Measurements from ENCODE around the gene PCF11. TPM values are rescaled to one million over a fixed set of nuclear protein-coding genes. Genes with fewer than 3 reads are reported as not detected.

The PCF11 gene
- total RNA-seq, 1 experiment from 2014 or later: 77.5 TPM

- no TSS peak for BruUV-seq (replicated peaks)
- Histone ChIP-seq H3K9me3 (ENCODE audit: low read depth, low read length, poor library complexity, severe bottlenecking) (no peaks in the 10 kb centered on the region), H3K27me3 (replicated peaks; ENCODE audit: insufficient read depth, low read depth, low read length, poor library complexity) (no peaks in the 10 kb centered on the region), H3K27ac (ENCODE audit: low read depth, low read length, poor library complexity, severe bottlenecking) (no peak overlapping the region), H3K36me3 (ENCODE audit: insufficient read depth, low read length, poor library complexity, severe bottlenecking) (no peaks in the 10 kb centered on the region), H3K4me1 (ENCODE audit: insufficient read depth, low read length, poor library complexity, severe bottlenecking) (no peaks in the 10 kb centered on the region), H3K4me3 (ENCODE audit: low read depth, low read length, poor library complexity, severe bottlenecking) (no peak overlapping the region)
- no peak for DNase-seq (ENCODE audit: low spot score)
- ChIA-PET POLR2A (ENCODE audit: low non-redundant PET) (no interaction called here), CTCF (no interaction called here)
- no peak for TF ChIP-seq EZH2 (IDR thresholded peaks at IDR 0.05; ENCODE audit: borderline replicate concordance, low read depth, low read length, poor library complexity, severe bottlenecking)
- TF ChIP-seq CTCF (conservative IDR thresholded peaks at IDR 0.05; ENCODE audit: low read depth, low read length): no peak
- intact Hi-C loops (cut with micrococcal nuclease; ENCODE audit: unreplicated experiment): no loop called here
Measured at GRCh38 chr11:83222499-83222898, 65.6 kb downstream of the PCF11 start.

GRCh38 chr11:83223457-83223856 lies 66.5 kb downstream of the PCF11 start:
- POLR2A ChIA-PET (ENCODE audit: low non-redundant PET): no interaction called here

GRCh38 chr11:83235825-83236224 lies 78.9 kb downstream of the PCF11 start:
- ChIA-PET POLR2A (ENCODE audit: low non-redundant PET) (no interaction called here), CTCF (no interaction called here)
- no peaks in the 10 kb centered on the region for H3K27me3 ChIP-seq (replicated peaks; ENCODE audit: insufficient read depth, low read depth, low read length, poor library complexity)
- TF ChIP-seq EZH2 (IDR thresholded peaks at IDR 0.05; ENCODE audit: borderline replicate concordance, low read depth, low read length, poor library complexity, severe bottlenecking) (no peak), CTCF (conservative IDR thresholded peaks at IDR 0.05; ENCODE audit: low read depth, low read length) (no peak)
- H3K27ac ChIP-seq (ENCODE audit: low read depth, low read length, poor library complexity, severe bottlenecking): no peak overlapping the region
- DNase-seq (ENCODE audit: low spot score): no peak
- H3K36me3 ChIP-seq (ENCODE audit: insufficient read depth, low read length, poor library complexity, severe bottlenecking): no peaks in the 10 kb centered on the region
- H3K9me3 ChIP-seq (ENCODE audit: low read depth, low read length, poor library complexity, severe bottlenecking): no peaks in the 10 kb centered on the region
- H3K4me3 ChIP-seq (ENCODE audit: low read depth, low read length, poor library complexity, severe bottlenecking): no peak overlapping the region
- H3K4me1 ChIP-seq (ENCODE audit: insufficient read depth, low read length, poor library complexity, severe bottlenecking): peaks cover 10% of the 10 kb centered on the region
- BruUV-seq (replicated peaks): no TSS peak
- intact Hi-C loops (cut with micrococcal nuclease; ENCODE audit: unreplicated experiment): no loop called here

More at GRCh38 chr11:83223457-83223856, 66.5 kb downstream of the PCF11 start:
- no peaks in the 10 kb centered on the region for H3K4me1 ChIP-seq (ENCODE audit: insufficient read depth, low read length, poor library complexity, severe bottlenecking)
- TF ChIP-seq EZH2 (IDR thresholded peaks at IDR 0.05; ENCODE audit: borderline replicate concordance, low read depth, low read length, poor library complexity, severe bottlenecking) (no peak), CTCF (conservative IDR thresholded peaks at IDR 0.05; ENCODE audit: low read depth, low read length) (no peak)
- H3K27ac ChIP-seq (ENCODE audit: low read depth, low read length, poor library complexity, severe bottlenecking): no peak overlapping the region
- no peak for DNase-seq (ENCODE audit: low spot score)
- no peak overlapping the region for H3K4me3 ChIP-seq (ENCODE audit: low read depth, low read length, poor library complexity, severe bottlenecking)
- BruUV-seq (replicated peaks): no TSS peak
- CTCF ChIA-PET: no interaction called here
- H3K36me3 ChIP-seq (ENCODE audit: insufficient read depth, low read length, poor library complexity, severe bottlenecking): no peaks in the 10 kb centered on the region
- intact Hi-C loops (cut with micrococcal nuclease; ENCODE audit: unreplicated experiment): no loop called here
- no peaks in the 10 kb centered on the region for H3K27me3 ChIP-seq (replicated peaks; ENCODE audit: insufficient read depth, low read depth, low read length, poor library complexity)
- H3K9me3 ChIP-seq (ENCODE audit: low read depth, low read length, poor library complexity, severe bottlenecking): no peaks in the 10 kb centered on the region

Other genes starting within 250 kb of the PCF11 start
- 11.6 and 15.0 TPM in 2 replicates for gene RAB30, start 85.2 kb upstream of the PCF11 start, total RNA-seq (2021)
- 11.0 and 11.3 TPM in 2 replicates for gene ANKRD42, start 36.6 kb downstream of the PCF11 start, total RNA-seq (2021)
- 51.2 and 51.6 TPM in 2 replicates for gene CCDC90B, start 129.2 kb downstream of the PCF11 start, total RNA-seq (2021)